Stimulated activated CD4-positive, alpha-beta T cell treated with anti-CD3 and anti-CD28 coated beads, Interleukin-15, amount 100 ng/mL, for 48 hours (primary cell): ENCODE measurements around the gene GSAP.
"Not testable (repeated sequence)": the region's sequence is repeated elsewhere in the genome, so short reads cannot be mapped to it uniquely, and the experiment has no call there.

ENCODE experiments used
- DNase-seq, 2 donors: peaks; one replicate each; pipeline ENCODE4 v3.0.0-alpha.2; 2020; ENCODE audit warnings: low read depth in 2 of 2

The GSAP gene

GRCh38 chr7:77354914-77355313 lies 61.2 kb downstream of the GSAP start:
- DNase-seq, result no peak

GRCh38 chr7:77354484-77354883 lies 61.7 kb downstream of the GSAP start:
- no peak for DNase-seq

DNA sequence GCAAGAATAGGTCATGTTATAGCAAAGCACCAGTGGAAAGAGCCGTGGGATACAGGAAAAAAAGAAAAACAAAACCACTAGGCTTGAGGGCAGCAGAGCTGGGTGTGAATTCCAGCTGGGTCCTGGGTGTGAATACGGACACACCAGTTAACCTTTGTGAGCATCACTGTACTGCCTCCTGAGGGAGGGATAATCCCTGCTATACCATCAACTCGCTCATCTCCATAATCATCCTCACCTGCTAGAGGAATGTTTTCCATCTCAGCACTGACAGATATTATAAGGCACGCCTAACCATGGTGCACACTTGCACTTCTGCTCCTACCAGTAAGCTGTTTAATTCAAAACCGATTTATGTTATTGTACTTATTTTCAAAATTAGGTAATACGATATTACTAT lies 62.2 kb downstream of the GSAP start:
- no peak for DNase-seq

DNA sequence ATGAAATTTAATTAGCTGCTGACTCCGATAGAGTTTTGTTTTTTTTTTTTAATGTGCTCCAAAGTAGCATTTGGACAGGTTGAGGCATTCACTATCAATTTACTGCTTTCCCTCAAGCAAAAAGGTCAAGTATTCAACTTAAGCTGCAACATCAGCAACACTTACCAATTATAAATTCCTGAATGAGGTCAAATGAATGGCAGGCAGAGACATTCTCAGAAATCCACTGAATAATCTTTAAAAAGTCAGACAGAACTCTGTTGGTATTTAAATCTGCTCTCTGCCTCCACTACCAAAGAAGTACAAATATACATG lies 62.8 kb downstream of the GSAP start:
- no peak for DNase-seq

GRCh38 chr7:77352665-77353406 lies 63.3 kb downstream of the GSAP start:
- no peak for DNase-seq

- no peak for DNase-seq
These were observed 64.6 kb downstream of the GSAP start for GRCh38 chr7:77351539-77352004.

DNA sequence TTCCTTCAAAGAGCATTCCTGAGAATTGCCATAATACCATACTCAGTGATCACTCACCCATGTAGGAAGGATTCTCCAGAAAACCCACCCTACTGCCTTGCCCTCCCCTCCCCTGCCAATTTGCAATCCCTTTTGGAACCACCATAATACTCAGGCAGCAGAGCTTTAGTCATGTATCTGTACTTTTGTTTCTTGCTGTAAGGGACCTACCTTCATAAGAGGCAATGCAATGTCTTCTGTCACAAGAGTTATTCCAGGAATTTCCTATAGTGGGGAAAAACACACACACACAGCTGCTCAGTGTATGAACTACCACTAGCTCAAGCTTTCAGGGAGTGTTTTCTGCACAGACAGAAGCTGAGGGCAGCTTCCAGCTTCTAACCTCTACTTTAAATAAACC lies 67.0 kb downstream of the GSAP start:
- DNase-seq, result no peak

DNA sequence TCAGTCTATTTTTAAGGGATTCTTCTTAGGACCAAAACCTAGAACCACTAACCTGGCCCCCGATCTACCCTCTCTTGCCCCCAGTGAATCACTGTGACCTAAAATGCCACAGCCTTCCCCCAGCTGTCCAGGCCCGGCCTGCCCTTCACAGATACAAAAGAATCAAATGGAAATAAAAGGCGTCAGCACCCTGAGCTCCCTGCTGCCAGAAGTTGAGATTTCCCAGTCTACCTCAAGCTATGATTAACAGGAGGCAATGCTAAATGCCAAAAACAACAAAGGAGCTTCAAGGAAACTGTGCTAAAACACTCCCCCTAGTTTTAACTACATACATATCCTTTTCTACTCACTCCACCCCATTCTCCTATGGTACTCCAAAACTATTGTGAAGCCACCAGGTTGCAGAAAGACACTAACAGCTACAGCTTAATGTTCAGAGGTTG lies 67.8 kb downstream of the GSAP start:
- no peak for DNase-seq

DNA sequence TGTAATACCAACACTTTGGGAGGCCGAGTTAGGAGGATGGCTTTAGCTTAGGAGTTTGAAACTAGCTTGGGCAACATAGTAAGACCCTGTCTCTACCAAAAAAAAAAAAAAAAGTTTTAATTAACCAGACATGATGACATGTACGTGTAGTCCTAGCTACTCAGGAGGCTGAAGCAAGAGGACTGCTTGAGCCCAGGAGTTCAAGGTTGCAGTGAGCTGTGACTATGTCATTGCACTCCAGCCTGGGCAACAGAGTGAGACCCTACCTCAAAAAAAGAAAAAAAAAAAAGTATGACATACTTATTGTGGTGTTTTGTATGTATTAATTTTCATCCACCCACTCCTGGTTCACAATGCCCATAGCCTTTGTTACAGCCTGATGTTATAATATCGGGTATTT lies 69.7 kb downstream of the GSAP start:
- no peak for DNase-seq

DNA sequence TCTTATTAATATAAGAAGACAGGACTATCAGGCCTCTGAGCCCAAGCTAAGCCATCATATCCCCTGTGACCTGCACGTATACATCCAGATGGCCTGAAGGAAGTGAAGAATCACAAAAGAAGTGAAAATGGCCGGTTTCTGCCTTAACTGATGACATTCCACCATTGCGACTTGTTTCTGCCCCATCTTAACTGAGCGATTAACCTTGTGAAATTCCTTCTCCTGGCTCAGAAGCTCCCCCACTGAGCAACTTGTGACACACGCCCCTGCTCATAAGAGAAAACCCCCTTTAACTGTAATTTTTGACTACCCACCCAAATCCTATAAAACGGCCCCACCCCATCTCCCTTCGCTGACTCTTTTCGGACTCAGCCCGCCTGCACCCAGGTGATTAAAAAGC lies 70.7 kb downstream of the GSAP start:
- DNase-seq, result not testable (repeated sequence)

- no peak for DNase-seq
These were observed 76.4 kb downstream of the GSAP start for GRCh38 chr7:77339726-77340125.

DNA sequence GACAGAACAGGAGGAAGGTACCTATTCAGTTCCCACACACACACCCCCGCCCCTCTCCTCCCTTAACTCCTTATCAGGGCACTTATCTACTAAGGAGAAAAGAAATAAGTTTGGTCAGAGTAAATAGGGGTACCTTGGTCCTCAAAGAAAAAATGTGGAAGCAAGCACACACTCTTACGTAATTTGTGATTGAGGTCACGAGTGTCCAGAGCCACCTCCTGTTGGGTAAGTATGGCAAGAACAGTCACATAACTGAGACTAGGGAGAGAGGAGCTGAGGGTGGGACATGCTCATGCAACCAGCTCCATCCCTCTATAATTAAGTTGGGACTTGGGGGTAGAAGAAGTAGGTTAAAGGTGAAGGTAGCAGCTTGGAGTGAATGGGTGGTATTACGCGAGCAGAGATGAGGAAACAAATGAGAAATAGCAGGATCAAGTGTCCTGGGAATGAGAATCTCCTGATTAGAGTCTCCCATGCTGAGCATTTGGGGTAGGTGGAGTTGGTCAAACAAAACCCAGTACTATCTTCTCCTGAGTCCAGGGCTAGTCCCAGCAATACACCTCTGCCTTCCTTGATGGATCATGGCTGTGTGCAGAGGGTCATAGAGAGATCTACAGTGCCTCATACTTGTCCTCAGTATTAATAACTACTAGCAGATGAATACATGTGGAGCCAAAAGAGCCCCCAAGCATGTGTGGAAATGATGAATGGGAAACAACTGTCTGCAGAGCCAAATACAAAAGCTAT lies 77.1 kb downstream of the GSAP start:
- DNase-seq, result no peak

- no peak for DNase-seq
These were observed 77.9 kb downstream of the GSAP start for GRCh38 chr7:77338260-77338659.

DNA sequence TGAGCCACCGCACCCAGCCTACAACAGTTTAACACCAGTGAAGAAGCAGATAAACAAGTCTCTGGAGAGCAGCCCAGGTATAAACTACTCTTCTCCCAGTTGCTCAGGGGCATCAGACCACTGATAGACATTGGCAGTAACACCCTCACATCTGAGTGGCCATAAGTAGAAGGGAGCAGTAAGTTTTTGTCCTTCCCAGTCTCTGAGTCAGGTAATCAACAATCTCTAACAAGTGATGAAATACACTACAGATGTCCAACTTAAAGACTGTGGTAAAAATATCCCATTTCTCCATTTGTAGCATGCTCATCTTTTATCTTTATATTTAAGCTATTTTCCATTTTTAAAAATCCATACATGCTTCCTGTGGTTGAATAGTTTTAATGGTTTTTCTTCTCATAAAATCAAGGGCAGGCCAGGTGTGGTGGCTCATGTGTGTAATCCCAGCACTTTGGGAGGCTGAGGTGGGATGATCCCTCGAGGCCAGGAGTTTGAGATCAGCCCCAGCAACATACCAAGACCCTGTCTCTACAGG lies 78.6 kb downstream of the GSAP start:
- no peak for DNase-seq

DNA sequence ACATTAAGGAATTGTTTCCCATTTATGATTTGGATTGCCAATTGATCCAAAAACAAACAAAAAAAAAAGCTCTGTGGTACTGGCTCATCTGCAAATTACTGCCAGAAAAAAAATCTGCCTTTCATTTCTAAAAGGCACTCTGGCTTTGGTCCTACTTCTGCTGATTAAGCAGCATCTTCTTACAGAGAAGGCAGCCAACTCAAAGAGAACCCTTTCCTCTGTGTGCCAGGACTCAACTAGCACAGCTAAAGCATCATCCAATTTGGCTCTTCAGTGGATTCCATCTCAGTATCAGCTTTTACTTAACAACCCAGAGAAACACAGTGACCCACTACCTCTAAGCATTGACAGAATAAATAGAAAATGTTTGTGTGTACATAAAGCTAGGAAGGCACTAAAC lies 80.6 kb downstream of the GSAP start:
- no peak for DNase-seq

- DNase-seq, result not testable (repeated sequence)
These were observed 82.1 kb downstream of the GSAP start for GRCh38 chr7:77334039-77334438.

- DNase-seq, result peak in 1 of 2 donors; percentile 47
These were observed 84.0 kb downstream of the GSAP start for GRCh38 chr7:77331938-77332695.

DNA sequence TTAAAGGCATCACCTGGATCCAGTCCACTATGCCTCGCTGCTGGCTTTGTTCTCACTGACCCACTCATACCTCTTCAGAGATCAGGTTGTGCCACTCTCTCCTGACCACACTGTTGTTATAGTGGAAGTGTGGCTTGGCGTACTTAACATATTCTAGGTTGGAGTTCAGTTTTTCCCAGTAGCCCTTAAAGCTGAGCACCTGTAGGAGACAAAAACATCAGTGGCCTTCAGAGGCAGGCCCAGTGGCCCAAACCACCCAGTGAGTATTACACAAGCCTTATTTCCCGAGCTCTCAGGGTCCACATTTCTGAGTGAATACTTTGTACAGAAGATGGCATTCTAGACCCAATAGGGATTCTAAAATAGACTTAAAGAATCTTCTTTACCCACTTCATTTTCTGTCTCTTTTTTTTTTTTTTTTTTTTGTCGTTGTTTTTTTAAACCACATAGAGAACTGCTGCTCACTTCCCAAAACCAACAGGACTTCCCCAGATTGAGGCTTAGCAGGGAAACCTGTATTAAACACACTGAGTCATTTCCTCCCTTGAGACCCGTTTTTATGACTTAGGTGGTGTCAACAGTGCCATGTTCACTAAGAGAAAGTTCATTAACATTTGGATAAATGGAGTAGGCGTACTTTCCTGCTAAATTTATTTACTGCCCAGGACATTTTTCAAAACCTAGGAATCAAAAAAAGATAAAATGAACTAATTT lies 85.8 kb downstream of the GSAP start:
- no peak for DNase-seq

DNA sequence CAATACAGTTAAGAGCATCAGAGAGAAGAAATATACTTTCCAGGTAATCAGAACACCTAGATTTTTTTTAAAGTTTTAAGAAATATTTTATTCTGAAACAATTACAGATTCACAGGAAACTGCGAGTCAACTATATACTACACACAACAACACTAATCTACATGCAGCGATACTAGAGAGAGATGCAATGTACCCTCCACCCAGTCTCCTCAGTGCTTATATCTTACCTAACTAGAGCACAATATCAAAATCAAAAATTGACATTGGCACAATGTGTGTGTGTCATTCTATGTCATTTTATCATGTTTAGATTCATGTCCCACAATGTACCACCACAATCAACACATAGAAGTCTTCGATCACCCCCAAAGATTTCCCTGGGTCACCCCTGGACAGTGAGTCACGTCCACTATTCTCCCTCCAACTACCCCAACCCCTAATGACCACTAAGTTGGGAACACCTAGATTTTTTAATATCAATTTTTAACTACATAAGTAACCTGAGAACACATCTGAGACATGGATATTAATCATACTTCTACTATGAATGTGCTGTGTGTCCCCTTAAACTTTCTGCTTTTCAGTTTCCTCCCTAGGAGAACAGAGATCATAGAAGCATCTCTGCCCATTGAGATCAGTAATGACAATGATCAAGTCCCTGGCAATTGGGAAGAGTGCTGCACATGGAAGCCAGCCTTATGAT lies 86.5 kb downstream of the GSAP start:
- no peak for DNase-seq

DNA sequence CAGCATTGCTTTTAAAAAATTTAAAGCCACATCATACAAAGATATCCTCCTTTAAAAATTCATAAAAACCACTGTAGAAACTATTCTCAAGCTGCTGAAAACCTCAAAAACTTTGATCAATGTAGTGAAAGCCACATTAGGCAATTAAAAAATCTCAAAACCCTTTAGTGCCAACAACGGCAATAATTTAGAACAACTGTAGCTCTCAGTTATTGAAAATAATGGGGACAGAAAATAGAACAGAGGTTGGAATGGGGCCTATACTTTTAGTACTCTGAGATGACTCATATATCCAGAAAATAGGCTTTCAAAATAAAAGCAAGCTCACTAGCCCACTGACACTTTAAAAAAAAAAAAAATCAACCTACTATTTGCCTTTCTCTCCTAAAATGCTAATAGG lies 87.5 kb downstream of the GSAP start:
- no peak for DNase-seq
